ENCODE results near the gene KIF26A. TPM values are rescaled to one million over a fixed set of nuclear protein-coding genes. Genes with fewer than 3 reads are reported as not detected.

KIF26A gene
- total and polyA plus RNA-seq, 2 experiments from 2014 or later = 5.6 to 103 TPM

DNA sequence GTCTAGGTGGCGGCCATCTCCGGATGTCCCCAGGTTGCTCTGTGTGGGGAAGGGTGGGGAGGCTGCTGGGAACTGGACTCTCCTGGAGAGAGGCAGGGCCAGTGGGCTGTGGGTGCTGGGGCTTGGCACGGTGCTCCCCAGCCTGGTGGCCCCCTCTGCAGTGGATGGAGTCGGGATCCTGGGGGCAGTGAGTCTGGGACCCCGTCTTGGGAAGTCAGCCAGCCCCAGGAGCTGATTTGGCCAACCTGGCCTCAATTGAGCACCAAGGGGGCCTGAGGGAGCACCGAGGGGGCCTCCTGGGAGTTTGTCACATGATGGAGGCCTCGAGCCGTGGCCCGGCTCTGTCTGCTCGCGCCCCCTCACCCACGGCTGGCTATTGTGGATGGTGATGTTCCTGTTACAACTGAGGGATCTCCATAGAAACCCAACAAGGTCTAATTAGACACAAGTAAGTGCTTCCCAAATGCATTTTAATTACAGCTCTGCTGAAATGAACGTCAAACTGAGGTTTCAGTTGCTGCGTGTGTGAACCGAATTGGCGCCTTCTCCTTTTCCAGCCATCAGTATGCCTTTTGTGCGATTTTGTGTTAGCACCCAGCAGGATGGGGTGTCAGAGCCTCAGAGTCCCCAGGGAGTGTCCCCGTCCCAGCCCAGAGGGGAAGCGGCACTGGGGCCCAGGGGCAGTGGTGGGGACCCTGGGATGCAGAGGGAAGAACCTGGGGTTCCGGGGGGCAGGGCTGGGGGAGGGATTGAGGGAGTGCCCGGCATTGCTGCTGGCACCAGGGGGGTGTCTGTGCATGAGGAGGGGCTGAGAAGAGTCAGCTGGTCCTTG lies 71.8 kb downstream of the KIF26A start:
- H3K36me3 Mint-ChIP-seq (ENCODE audit: low read depth) = no peaks in the 10 kb centered on the region
- Histone ChIP-seq H3K4me1 (ENCODE audit: insufficient read depth) (no peaks in the 10 kb centered on the region), H3K4me3 (no peak overlapping the region), H3F3A (replicated peaks; ENCODE audit: low read depth) (no peaks in the 10 kb centered on the region), H3K27ac (ENCODE audit: low read depth) (no peak overlapping the region), H4K20me1 (replicated peaks; ENCODE audit: insufficient read depth) (no peaks in the 10 kb centered on the region), H3K9me2 (ENCODE audit: insufficient read depth) (no peaks in the 10 kb centered on the region), H2AFZ (no peak overlapping the region), H3K27me3 (ENCODE audit: insufficient read depth) (no peaks in the 10 kb centered on the region), H3K79me2 (replicated peaks; ENCODE audit: insufficient read depth) (no peaks in the 10 kb centered on the region), H3K36me3 (ENCODE audit: insufficient read depth) (no peaks in the 10 kb centered on the region), H3K4me2 (no peak overlapping the region)
- H3K27me3 Mint-ChIP-seq (ENCODE audit: insufficient read depth, low read depth, poor library complexity) = peaks cover 7% of the 10 kb centered on the region
- H3K27ac Mint-ChIP-seq = no peak overlapping the region
- no peak for ATAC-seq
- no peak overlapping the region for H3K4me3 Mint-ChIP-seq
- peaks cover 2% of the 10 kb centered on the region; the same call in 1 of the 3 replicates for H3K9me3 Mint-ChIP-seq
- TF ChIP-seq, protein P1, sequence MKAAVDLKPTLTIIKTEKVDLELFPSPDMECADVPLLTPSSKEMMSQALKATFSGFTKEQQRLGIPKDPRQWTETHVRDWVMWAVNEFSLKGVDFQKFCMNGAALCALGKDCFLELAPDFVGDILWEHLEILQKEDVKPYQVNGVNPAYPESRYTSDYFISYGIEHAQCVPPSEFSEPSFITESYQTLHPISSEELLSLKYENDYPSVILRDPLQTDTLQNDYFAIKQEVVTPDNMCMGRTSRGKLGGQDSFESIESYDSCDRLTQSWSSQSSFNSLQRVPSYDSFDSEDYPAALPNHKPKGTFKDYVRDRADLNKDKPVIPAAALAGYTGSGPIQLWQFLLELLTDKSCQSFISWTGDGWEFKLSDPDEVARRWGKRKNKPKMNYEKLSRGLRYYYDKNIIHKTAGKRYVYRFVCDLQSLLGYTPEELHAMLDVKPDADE (IDR thresholded peaks at IDR 0.05) = no peak
- no peak for TF ChIP-seq CREB1 (CRISPR knock-in tag; IDR thresholded peaks at IDR 0.05; ENCODE audit: low read depth)
- TF ChIP-seq, protein P2, sequence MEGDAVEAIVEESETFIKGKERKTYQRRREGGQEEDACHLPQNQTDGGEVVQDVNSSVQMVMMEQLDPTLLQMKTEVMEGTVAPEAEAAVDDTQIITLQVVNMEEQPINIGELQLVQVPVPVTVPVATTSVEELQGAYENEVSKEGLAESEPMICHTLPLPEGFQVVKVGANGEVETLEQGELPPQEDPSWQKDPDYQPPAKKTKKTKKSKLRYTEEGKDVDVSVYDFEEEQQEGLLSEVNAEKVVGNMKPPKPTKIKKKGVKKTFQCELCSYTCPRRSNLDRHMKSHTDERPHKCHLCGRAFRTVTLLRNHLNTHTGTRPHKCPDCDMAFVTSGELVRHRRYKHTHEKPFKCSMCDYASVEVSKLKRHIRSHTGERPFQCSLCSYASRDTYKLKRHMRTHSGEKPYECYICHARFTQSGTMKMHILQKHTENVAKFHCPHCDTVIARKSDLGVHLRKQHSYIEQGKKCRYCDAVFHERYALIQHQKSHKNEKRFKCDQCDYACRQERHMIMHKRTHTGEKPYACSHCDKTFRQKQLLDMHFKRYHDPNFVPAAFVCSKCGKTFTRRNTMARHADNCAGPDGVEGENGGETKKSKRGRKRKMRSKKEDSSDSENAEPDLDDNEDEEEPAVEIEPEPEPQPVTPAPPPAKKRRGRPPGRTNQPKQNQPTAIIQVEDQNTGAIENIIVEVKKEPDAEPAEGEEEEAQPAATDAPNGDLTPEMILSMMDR (conservative IDR thresholded peaks at IDR 0.05; ENCODE audit: low read depth in 2 of 2) = no peak
- no peak for TF ChIP-seq ZNF331 (CRISPR knock-in tag; IDR thresholded peaks at IDR 0.05; ENCODE audit: low read depth)
- no peak for TF ChIP-seq STAT1 (IDR thresholded peaks at IDR 0.05; ENCODE audit: unreplicated experiment)
- no peak for TF ChIP-seq ZNF114 (CRISPR knock-in tag; IDR thresholded peaks at IDR 0.05)
- no peak for TF ChIP-seq NANOG (IDR thresholded peaks at IDR 0.05; ENCODE audit: borderline replicate concordance)
- TF ChIP-seq, protein P3, sequence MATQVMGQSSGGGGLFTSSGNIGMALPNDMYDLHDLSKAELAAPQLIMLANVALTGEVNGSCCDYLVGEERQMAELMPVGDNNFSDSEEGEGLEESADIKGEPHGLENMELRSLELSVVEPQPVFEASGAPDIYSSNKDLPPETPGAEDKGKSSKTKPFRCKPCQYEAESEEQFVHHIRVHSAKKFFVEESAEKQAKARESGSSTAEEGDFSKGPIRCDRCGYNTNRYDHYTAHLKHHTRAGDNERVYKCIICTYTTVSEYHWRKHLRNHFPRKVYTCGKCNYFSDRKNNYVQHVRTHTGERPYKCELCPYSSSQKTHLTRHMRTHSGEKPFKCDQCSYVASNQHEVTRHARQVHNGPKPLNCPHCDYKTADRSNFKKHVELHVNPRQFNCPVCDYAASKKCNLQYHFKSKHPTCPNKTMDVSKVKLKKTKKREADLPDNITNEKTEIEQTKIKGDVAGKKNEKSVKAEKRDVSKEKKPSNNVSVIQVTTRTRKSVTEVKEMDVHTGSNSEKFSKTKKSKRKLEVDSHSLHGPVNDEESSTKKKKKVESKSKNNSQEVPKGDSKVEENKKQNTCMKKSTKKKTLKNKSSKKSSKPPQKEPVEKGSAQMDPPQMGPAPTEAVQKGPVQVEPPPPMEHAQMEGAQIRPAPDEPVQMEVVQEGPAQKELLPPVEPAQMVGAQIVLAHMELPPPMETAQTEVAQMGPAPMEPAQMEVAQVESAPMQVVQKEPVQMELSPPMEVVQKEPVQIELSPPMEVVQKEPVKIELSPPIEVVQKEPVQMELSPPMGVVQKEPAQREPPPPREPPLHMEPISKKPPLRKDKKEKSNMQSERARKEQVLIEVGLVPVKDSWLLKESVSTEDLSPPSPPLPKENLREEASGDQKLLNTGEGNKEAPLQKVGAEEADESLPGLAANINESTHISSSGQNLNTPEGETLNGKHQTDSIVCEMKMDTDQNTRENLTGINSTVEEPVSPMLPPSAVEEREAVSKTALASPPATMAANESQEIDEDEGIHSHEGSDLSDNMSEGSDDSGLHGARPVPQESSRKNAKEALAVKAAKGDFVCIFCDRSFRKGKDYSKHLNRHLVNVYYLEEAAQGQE (IDR thresholded peaks at IDR 0.05; ENCODE audit: unreplicated experiment) = no peak
- no peak for TF ChIP-seq POLR2AphosphoS5 (IDR thresholded peaks at IDR 0.05; ENCODE audit: low read depth)
- TF ChIP-seq JUNB (IDR thresholded peaks at IDR 0.05; ENCODE audit: unreplicated experiment) = no peak
- no peak for TF ChIP-seq EZH2 (IDR thresholded peaks at IDR 0.05; ENCODE audit: low read depth, unreplicated experiment)
- no peak for TF ChIP-seq EZH2phosphoT487 (IDR thresholded peaks at IDR 0.05; ENCODE audit: unreplicated experiment)
- TF ChIP-seq, protein P4, sequence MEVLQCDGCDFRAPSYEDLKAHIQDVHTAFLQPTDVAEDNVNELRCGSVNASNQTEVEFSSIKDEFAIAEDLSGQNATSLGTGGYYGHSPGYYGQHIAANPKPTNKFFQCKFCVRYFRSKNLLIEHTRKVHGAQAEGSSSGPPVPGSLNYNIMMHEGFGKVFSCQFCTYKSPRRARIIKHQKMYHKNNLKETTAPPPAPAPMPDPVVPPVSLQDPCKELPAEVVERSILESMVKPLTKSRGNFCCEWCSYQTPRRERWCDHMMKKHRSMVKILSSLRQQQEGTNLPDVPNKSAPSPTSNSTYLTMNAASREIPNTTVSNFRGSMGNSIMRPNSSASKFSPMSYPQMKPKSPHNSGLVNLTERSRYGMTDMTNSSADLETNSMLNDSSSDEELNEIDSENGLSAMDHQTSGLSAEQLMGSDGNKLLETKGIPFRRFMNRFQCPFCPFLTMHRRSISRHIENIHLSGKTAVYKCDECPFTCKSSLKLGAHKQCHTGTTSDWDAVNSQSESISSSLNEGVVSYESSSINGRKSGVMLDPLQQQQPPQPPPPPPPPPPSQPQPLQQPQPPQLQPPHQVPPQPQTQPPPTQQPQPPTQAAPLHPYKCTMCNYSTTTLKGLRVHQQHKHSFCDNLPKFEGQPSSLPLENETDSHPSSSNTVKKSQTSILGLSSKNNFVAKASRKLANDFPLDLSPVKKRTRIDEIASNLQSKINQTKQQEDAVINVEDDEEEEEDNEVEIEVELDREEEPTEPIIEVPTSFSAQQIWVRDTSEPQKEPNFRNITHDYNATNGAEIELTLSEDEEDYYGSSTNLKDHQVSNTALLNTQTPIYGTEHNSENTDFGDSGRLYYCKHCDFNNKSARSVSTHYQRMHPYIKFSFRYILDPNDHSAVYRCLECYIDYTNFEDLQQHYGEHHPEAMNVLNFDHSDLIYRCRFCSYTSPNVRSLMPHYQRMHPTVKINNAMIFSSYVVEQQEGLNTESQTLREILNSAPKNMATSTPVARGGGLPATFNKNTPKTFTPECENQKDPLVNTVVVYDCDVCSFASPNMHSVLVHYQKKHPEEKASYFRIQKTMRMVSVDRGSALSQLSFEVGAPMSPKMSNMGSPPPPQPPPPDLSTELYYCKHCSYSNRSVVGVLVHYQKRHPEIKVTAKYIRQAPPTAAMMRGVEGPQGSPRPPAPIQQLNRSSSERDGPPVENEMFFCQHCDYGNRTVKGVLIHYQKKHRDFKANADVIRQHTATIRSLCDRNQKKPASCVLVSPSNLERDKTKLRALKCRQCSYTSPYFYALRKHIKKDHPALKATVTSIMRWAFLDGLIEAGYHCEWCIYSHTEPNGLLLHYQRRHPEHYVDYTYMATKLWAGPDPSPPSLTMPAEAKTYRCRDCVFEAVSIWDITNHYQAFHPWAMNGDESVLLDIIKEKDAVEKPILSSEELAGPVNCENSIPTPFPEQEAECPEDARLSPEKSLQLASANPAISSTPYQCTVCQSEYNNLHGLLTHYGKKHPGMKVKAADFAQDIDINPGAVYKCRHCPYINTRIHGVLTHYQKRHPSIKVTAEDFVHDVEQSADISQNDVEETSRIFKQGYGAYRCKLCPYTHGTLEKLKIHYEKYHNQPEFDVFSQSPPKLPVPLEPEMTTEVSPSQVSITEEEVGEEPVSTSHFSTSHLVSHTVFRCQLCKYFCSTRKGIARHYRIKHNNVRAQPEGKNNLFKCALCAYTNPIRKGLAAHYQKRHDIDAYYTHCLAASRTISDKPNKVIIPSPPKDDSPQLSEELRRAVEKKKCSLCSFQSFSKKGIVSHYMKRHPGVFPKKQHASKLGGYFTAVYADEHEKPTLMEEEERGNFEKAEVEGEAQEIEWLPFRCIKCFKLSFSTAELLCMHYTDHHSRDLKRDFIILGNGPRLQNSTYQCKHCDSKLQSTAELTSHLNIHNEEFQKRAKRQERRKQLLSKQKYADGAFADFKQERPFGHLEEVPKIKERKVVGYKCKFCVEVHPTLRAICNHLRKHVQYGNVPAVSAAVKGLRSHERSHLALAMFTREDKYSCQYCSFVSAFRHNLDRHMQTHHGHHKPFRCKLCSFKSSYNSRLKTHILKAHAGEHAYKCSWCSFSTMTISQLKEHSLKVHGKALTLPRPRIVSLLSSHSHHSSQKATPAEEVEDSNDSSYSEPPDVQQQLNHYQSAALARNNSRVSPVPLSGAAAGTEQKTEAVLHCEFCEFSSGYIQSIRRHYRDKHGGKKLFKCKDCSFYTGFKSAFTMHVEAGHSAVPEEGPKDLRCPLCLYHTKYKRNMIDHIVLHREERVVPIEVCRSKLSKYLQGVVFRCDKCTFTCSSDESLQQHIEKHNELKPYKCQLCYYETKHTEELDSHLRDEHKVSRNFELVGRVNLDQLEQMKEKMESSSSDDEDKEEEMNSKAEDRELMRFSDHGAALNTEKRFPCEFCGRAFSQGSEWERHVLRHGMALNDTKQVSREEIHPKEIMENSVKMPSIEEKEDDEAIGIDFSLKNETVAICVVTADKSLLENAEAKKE (CRISPR knock-in tag; IDR thresholded peaks at IDR 0.05) = no peak
- no peak for DNase-seq (ENCODE audit: low spot score)
- no peaks in the 10 kb centered on the region; the same call in 2 of the 3 replicates for H3K4me1 Mint-ChIP-seq
